GM19043 (cell line): ENCODE results near the gene ASTL.
A peak's percentile ranks its signal among the peaks of the same experiment; 100 is the strongest.

Source experiments
- ATAC-seq: cut with Tn5 transposase; IDR thresholded peaks from one replicate; pipeline ENCODE4 v1.9.1; 2021; ENCODE audit warnings: low read depth; ENCODE audit not compliant: unreplicated experiment

Gene ASTL

GRCh38 chr2:96131813-96132745, 6.2 kb downstream of the ASTL start:
- ATAC-seq: no peak

- no peak for ATAC-seq
Observed at GRCh38 chr2:96131152-96131812, 7.0 kb downstream of the ASTL start.

- ATAC-seq: no peak
Observed at GRCh38 chr2:96130483-96130882, 7.8 kb downstream of the ASTL start.

GRCh38 chr2:96129528-96130120, 8.7 kb downstream of the ASTL start:
- no peak for ATAC-seq

- ATAC-seq: no peak
Observed at GRCh38 chr2:96128456-96128855, 9.8 kb downstream of the ASTL start.

- no peak for ATAC-seq
Observed at GRCh38 chr2:96124406-96125265, 13.7 kb downstream of the ASTL start.

- ATAC-seq: no peak
Observed at GRCh38 chr2:96123936-96124335, 14.4 kb downstream of the ASTL start.

- ATAC-seq: no peak
Observed at GRCh38 chr2:96123290-96123689, 15.0 kb downstream of the ASTL start.

- ATAC-seq: no peak
Observed at GRCh38 chr2:96122391-96122790, 15.9 kb downstream of the ASTL start.

GRCh38 chr2:96121414-96121813, 16.9 kb downstream of the ASTL start:
- no peak for ATAC-seq

- ATAC-seq: no peak
Observed at GRCh38 chr2:96120991-96121390, 17.3 kb downstream of the ASTL start.

- no peak for ATAC-seq
Observed at GRCh38 chr2:96120091-96120720, 18.1 kb downstream of the ASTL start.

- no peak for ATAC-seq
Observed at GRCh38 chr2:96119389-96119751, 18.9 kb downstream of the ASTL start.

- no peak for ATAC-seq
Observed at GRCh38 chr2:96118698-96119388, 19.5 kb downstream of the ASTL start.

GRCh38 chr2:96117701-96118588, 20.4 kb downstream of the ASTL start:
- no peak for ATAC-seq

GRCh38 chr2:96116879-96117533, 21.3 kb downstream of the ASTL start:
- ATAC-seq: peak; percentile 58

- ATAC-seq: peak; percentile 50
Observed at GRCh38 chr2:96116424-96116878, 21.9 kb downstream of the ASTL start, which contains the start of gene ADRA2B. TSS of gene ADRA2B (minus strand) at chr2:96116571. CDS start at chr2:96116149, 422 bp downstream.
